Measurements from ENCODE around the gene TIMP4.

TIMP4 gene

GRCh38 chr3:12159227-12159601, 502 bp upstream of the TIMP4 start:
- ATAC-seq (ENCODE audit: insufficient read depth, low read depth) (no peak), DNase-seq (no peak)
- Histone ChIP-seq H3K9ac (ENCODE audit: low read depth, low read length) (no peak overlapping the region), H3K36me3 (ENCODE audit: insufficient read depth, low read length) (no peaks in the 10 kb centered on the region), H3K4me3 (ENCODE audit: low read depth in 1 of 2, low read length in 2 of 2) (no peak overlapping the region), H3K4me1 (ENCODE audit: insufficient read depth, low read length) (peaks cover 7% of the 10 kb centered on the region), H3K27me3 (ENCODE audit: insufficient read depth, low read length, poor library complexity) (no peaks in the 10 kb centered on the region), H3K27ac (ENCODE audit: low read length) (no peak overlapping the region), H4K20me1 (ENCODE audit: insufficient read depth, low read length) (no peaks in the 10 kb centered on the region), H3K9me3 (ENCODE audit: insufficient read depth, low read length, severe bottlenecking) (no peaks in the 10 kb centered on the region), H2AFZ (ENCODE audit: low read depth, low read length) (peak overlapping the region; percentile 49; the same call in 1 of the 2 replicates), H3K79me2 (ENCODE audit: insufficient read depth, low read length) (no peaks in the 10 kb centered on the region), H3K4me2 (ENCODE audit: insufficient read depth, low read length) (no peak overlapping the region)
- no peak for TF ChIP-seq CTCF (IDR thresholded peaks at IDR 0.05; ENCODE audit: borderline replicate concordance, extremely low read depth, low read length, poor library complexity, severe bottlenecking)
- TF ChIP-seq EZH2 (IDR thresholded peaks at IDR 0.05; ENCODE audit: borderline replicate concordance, low read depth, low read length, severe bottlenecking) = no peak

- Histone ChIP-seq H3K4me3 (ENCODE audit: low read depth in 1 of 2, low read length in 2 of 2) (no peak overlapping the region), H3K36me3 (ENCODE audit: insufficient read depth, low read length) (no peaks in the 10 kb centered on the region), H3K9me3 (ENCODE audit: insufficient read depth, low read length, severe bottlenecking) (no peaks in the 10 kb centered on the region), H3K27me3 (ENCODE audit: insufficient read depth, low read length, poor library complexity) (no peaks in the 10 kb centered on the region), H4K20me1 (ENCODE audit: insufficient read depth, low read length) (no peaks in the 10 kb centered on the region), H3K4me1 (ENCODE audit: insufficient read depth, low read length) (peaks cover 7% of the 10 kb centered on the region), H3K79me2 (ENCODE audit: insufficient read depth, low read length) (no peaks in the 10 kb centered on the region), H2AFZ (ENCODE audit: low read depth, low read length) (no peak overlapping the region), H3K4me2 (ENCODE audit: insufficient read depth, low read length) (no peak overlapping the region), H3K9ac (ENCODE audit: low read depth, low read length) (no peak overlapping the region), H3K27ac (ENCODE audit: low read length) (no peak overlapping the region)
- TF ChIP-seq EZH2 (IDR thresholded peaks at IDR 0.05; ENCODE audit: borderline replicate concordance, low read depth, low read length, severe bottlenecking) (no peak), CTCF (IDR thresholded peaks at IDR 0.05; ENCODE audit: borderline replicate concordance, extremely low read depth, low read length, poor library complexity, severe bottlenecking) (no peak)
- DNase-seq (no peak), ATAC-seq (ENCODE audit: insufficient read depth, low read depth) (no peak)
Observed at GRCh38 chr3:12157026-12157425, 1.7 kb downstream of the TIMP4 start.

- no peak overlapping the region for H3K4me2 ChIP-seq (ENCODE audit: insufficient read depth, low read length)
- no peaks in the 10 kb centered on the region for H3K9me3 ChIP-seq (ENCODE audit: insufficient read depth, low read length, severe bottlenecking)
- ATAC-seq (ENCODE audit: insufficient read depth, low read depth) (no peak), DNase-seq (no peak)
- no peak overlapping the region for H2AFZ ChIP-seq (ENCODE audit: low read depth, low read length)
- TF ChIP-seq EZH2 (IDR thresholded peaks at IDR 0.05; ENCODE audit: borderline replicate concordance, low read depth, low read length, severe bottlenecking) (no peak), CTCF (IDR thresholded peaks at IDR 0.05; ENCODE audit: borderline replicate concordance, extremely low read depth, low read length, poor library complexity, severe bottlenecking) (no peak)
- no peaks in the 10 kb centered on the region for H4K20me1 ChIP-seq (ENCODE audit: insufficient read depth, low read length)
- H3K27me3 ChIP-seq (ENCODE audit: insufficient read depth, low read length, poor library complexity) = no peaks in the 10 kb centered on the region
- no peak overlapping the region for H3K4me3 ChIP-seq (ENCODE audit: low read depth in 1 of 2, low read length in 2 of 2)
- H3K9ac ChIP-seq (ENCODE audit: low read depth, low read length) = no peak overlapping the region
- H3K4me1 ChIP-seq (ENCODE audit: insufficient read depth, low read length) = peaks cover 7% of the 10 kb centered on the region
- no peaks in the 10 kb centered on the region for H3K79me2 ChIP-seq (ENCODE audit: insufficient read depth, low read length)
- no peaks in the 10 kb centered on the region for H3K36me3 ChIP-seq (ENCODE audit: insufficient read depth, low read length)
- H3K27ac ChIP-seq (ENCODE audit: low read length) = no peak overlapping the region; the same call in 1 of the 2 replicates
Observed at GRCh38 chr3:12155828-12156227, 2.9 kb downstream of the TIMP4 start.

- H3K4me2 ChIP-seq (ENCODE audit: insufficient read depth, low read length) = no peak overlapping the region
- no peaks in the 10 kb centered on the region for H3K27me3 ChIP-seq (ENCODE audit: insufficient read depth, low read length, poor library complexity)
- no peaks in the 10 kb centered on the region for H4K20me1 ChIP-seq (ENCODE audit: insufficient read depth, low read length)
- no peaks in the 10 kb centered on the region for H3K36me3 ChIP-seq (ENCODE audit: insufficient read depth, low read length)
- no peak overlapping the region for H3K4me3 ChIP-seq (ENCODE audit: low read depth in 1 of 2, low read length in 2 of 2)
- no peak overlapping the region for H3K9ac ChIP-seq (ENCODE audit: low read depth, low read length)
- no peaks in the 10 kb centered on the region for H3K79me2 ChIP-seq (ENCODE audit: insufficient read depth, low read length)
- H3K9me3 ChIP-seq (ENCODE audit: insufficient read depth, low read length, severe bottlenecking) = no peaks in the 10 kb centered on the region
- peak; percentile 57; the same call in 1 of the 3 replicates for ATAC-seq (ENCODE audit: insufficient read depth, low read depth)
- DNase-seq = peak; percentile 11
- peaks cover 7% of the 10 kb centered on the region for H3K4me1 ChIP-seq (ENCODE audit: insufficient read depth, low read length)
- TF ChIP-seq CTCF (IDR thresholded peaks at IDR 0.05; ENCODE audit: borderline replicate concordance, extremely low read depth, low read length, poor library complexity, severe bottlenecking) = no peak
- TF ChIP-seq EZH2 (IDR thresholded peaks at IDR 0.05; ENCODE audit: borderline replicate concordance, low read depth, low read length, severe bottlenecking) = no peak
- H3K27ac ChIP-seq (ENCODE audit: low read length) = no peak overlapping the region
- 0 out of 2 replicates have a peak overlapping the region, but pooled peaks have one; percentile 19 for H2AFZ ChIP-seq (ENCODE audit: low read depth, low read length)
Observed at GRCh38 chr3:12155264-12155663, 3.4 kb downstream of the TIMP4 start.

All from DND-41 (cell line).